EH (cell line): ENCODE measurements around the gene FADS1.

Experiments
- DNase-seq: peaks from one replicate; pipeline ENCODE4 v3.0.0-alpha.2; 2015; ENCODE audit warnings: low read depth

FADS1 gene

GRCh38 chr11:61795459-61795858 lies 21.3 kb downstream of the FADS1 start:
- DNase-seq: no peak

DNA sequence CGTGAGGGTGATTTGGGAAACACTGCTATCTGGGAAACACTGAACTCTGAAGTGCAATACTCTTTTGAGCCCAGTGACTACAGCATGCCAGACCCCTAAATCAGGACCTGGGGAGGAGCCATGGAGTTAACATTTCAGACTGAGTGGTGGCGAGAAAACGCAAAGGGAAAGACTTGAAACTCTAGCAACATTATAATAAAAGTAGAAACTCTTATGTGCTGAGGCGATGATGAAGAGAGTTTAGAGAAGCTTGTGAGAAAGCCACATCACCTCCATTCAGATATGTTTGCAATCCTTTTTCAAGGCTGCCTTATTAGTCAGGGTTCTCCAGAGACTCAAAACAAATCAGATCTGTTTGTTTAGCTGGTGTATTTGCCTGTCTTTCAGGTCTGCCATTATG lies 22.2 kb downstream of the FADS1 start:
- no peak for DNase-seq

- no peak for DNase-seq
Observed at GRCh38 chr11:61793829-61794204, 23.0 kb downstream of the FADS1 start.

GRCh38 chr11:61793083-61793828 lies 23.5 kb downstream of the FADS1 start:
- DNase-seq: no peak

DNA sequence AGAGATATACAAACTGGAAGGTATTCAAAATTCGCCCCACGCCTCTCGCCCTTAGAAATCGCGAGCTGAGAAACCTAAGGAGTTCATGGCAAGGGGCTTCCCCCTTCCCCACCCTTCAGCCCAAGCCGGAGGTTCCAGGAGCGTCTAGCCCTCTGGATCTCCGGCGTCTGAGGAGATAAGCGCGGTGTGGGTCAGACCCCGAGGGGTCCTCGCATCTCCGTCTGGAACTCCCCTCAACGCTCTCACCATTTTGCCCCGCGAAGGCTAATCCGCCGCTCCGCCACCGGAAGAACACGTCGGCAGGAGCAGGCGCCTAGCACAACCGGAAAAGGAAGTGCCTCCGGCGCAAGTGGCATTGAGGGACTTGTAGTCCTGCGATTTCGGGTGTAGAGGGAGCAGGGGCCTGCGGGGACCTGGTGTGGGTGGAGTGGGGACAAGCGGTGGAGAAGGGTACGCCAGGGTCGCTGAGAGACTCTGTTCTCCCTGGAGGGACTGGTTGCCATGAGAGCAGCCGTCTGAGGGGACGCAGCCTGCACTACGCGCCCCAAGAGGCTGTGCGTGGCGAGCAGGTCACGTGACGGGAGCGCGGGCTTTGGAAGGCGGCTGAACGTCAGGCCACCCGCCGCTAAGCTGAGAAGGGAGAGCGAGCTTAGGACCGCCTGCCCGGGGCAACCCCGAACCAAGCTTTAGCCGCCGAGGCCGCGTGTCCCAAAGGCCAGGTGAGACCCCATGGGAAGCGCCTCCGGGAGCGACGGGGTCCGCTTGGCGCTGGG lies 24.3 kb downstream of the FADS1 start, which contains the start of the genes FEN1 and TMEM258:
Gene FEN1, plus strand, starts transcription at position 602 of the 773 bp plus-strand sequence. CDS start 2,451 bp downstream, outside the sequence.
Gene TMEM258, minus strand, starts transcription at position 290 of the 773 bp plus-strand sequence. Its CDS starts 41 bp downstream, at position 249.
- DNase-seq: peak; percentile 94

GRCh38 chr11:61791737-61792309 lies 25.0 kb downstream of the FADS1 start:
- peak; percentile 89 for DNase-seq

- DNase-seq: peak; percentile 64
Observed at GRCh38 chr11:61787928-61788491, 28.8 kb downstream of the FADS1 start.

- no peak for DNase-seq
Observed at GRCh38 chr11:61785837-61786402, 30.9 kb downstream of the FADS1 start.

DNA sequence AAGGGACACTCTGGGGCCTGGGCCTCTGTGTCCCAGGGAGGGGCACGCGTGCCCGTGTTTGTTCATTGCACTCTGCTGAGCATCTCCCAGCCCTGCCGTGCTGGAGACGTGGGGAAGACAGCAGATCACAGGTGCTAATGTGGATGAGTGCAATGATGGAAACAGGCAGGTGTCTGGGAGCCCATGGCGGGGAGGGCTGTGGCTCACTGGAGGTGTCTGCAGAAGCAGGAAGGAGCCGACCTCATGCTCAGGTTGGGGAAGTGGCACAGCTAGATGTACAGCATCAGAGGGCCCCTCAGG lies 32.3 kb downstream of the FADS1 start:
- DNase-seq: no peak

GRCh38 chr11:61783717-61784505 lies 32.9 kb downstream of the FADS1 start:
- peak; percentile 77 for DNase-seq

- peak; percentile 30 for DNase-seq
Observed at GRCh38 chr11:61782841-61783240, 34.0 kb downstream of the FADS1 start.

GRCh38 chr11:61782299-61782698 lies 34.5 kb downstream of the FADS1 start:
- no peak for DNase-seq

DNA sequence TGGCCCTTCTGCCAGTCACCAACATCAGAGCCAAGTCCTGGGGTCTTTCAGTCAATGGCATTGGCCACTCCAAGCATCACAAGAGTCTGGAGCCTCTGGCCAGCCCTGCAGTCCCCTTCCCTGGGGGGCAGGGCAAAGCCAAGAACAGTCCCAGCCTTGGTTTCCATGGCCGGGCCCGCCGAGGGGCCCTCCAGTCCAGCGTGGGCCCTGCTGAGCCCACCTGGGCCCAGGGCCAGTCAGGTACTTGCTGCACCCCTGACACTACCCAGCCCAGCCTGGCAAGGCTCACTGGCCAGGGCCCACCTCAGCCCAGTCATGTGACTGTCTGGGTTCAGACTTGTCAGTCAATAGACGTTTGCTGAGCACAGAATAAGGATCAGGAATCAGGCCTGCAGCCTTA lies 35.2 kb downstream of the FADS1 start:
- no peak for DNase-seq

GRCh38 chr11:61780581-61781162 lies 36.1 kb downstream of the FADS1 start:
- no peak for DNase-seq

GRCh38 chr11:61779666-61780525 lies 36.9 kb downstream of the FADS1 start:
- DNase-seq: no peak

DNA sequence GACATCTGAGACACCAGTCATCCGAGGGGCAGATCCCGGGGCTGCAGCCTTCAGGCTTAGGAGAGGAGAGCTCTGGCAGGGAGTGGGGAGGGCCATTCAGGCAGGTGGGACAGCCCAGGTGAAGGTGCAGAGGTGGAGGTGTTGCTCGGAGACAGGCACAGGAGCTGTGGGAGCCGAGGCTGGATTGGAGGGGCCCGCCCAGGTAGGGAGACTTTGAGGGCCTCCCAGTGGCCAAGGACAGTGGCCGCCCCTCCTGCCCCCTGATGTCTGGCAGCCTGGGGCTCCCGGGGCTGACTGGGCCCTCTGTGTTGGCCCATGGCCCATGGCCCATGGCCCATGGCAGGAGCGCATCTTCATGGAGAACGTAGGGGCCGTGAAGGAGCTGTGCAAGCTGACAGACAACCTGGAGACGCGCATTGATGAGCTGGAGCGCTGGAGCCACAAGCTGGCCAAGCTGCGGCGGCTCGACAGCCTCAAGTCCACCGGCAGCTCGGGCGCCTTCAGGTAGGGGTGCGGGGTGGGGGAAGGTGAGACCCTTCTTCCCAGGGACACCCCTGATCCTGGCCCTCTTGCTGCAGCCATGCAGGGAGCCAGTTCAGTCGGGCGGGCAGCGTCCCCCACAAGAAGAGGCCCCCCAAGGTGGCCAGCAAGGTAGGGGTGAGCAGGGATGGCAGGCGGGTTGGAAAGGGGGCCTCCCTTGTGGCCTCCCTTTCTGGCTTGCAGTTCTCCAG lies 37.7 kb downstream of the FADS1 start:
- DNase-seq: no peak

GRCh38 chr11:61778357-61778886 lies 38.4 kb downstream of the FADS1 start:
- DNase-seq: no peak

GRCh38 chr11:61777234-61778090 lies 39.3 kb downstream of the FADS1 start:
- no peak for DNase-seq
